CD4-positive, alpha-beta T cell treated with Interleukin-15 for 4 hours (primary cell): ENCODE measurements around the gene MEI1.

Experiments used
- DNase-seq: peaks from one replicate; pipeline ENCODE4 v3.0.0-alpha.2; 2020; ENCODE audit warnings: low spot score

The MEI1 gene

GRCh38 chr22:41746567-41747400 is 47.5 kb downstream of the MEI1 start:
- peak; percentile 62 for DNase-seq

- no peak for DNase-seq
Observed at GRCh38 chr22:41752011-41752970, 53.0 kb downstream of the MEI1 start.

- DNase-seq = no peak
Observed at GRCh38 chr22:41753984-41754383, 54.7 kb downstream of the MEI1 start.

- no peak for DNase-seq
Observed at GRCh38 chr22:41757502-41757901, 58.2 kb downstream of the MEI1 start.

GRCh38 chr22:41758231-41758630 is 58.9 kb downstream of the MEI1 start:
- DNase-seq = no peak

GRCh38 chr22:41762980-41763779 is 63.9 kb downstream of the MEI1 start:
- peak; percentile 31 for DNase-seq

- DNase-seq = no peak
Observed at GRCh38 chr22:41766476-41766875, 67.2 kb downstream of the MEI1 start.

- no peak for DNase-seq
Observed at GRCh38 chr22:41768430-41768829, 69.1 kb downstream of the MEI1 start.

- no peak for DNase-seq
Observed at GRCh38 chr22:41770715-41771468, 71.6 kb downstream of the MEI1 start.

GRCh38 chr22:41772198-41772597 is 72.9 kb downstream of the MEI1 start:
- no peak for DNase-seq

- DNase-seq = no peak
Observed at GRCh38 chr22:41772645-41773044, 73.3 kb downstream of the MEI1 start.

GRCh38 chr22:41775338-41775737 is 76.0 kb downstream of the MEI1 start:
- no peak for DNase-seq

- no peak for DNase-seq
Observed at GRCh38 chr22:41775976-41776375, 76.7 kb downstream of the MEI1 start.

- DNase-seq = no peak
Observed at GRCh38 chr22:41776381-41776780, 77.1 kb downstream of the MEI1 start.

- DNase-seq = no peak
Observed at GRCh38 chr22:41777749-41778425, 78.6 kb downstream of the MEI1 start.

- DNase-seq = peak; percentile 4
Observed at GRCh38 chr22:41779929-41780505, 80.7 kb downstream of the MEI1 start.

- DNase-seq = peak; percentile 94
Observed at GRCh38 chr22:41780746-41781505, 81.6 kb downstream of the MEI1 start.

GRCh38 chr22:41781507-41781906 is 82.2 kb downstream of the MEI1 start:
- DNase-seq = no peak

- peak; percentile 32 for DNase-seq
Observed at GRCh38 chr22:41782316-41782715, 83.0 kb downstream of the MEI1 start.

- DNase-seq = no peak
Observed at GRCh38 chr22:41782751-41783150, 83.4 kb downstream of the MEI1 start.
